HG03066 (cell line): Measurements from ENCODE around the gene SCAMP4.

Source experiments
- ATAC-seq: cut with Tn5 transposase; IDR thresholded peaks from one replicate; pipeline ENCODE4 v1.9.1; 2021; ENCODE audit warnings: low read depth; ENCODE audit not compliant: unreplicated experiment

Gene SCAMP4

DNA sequence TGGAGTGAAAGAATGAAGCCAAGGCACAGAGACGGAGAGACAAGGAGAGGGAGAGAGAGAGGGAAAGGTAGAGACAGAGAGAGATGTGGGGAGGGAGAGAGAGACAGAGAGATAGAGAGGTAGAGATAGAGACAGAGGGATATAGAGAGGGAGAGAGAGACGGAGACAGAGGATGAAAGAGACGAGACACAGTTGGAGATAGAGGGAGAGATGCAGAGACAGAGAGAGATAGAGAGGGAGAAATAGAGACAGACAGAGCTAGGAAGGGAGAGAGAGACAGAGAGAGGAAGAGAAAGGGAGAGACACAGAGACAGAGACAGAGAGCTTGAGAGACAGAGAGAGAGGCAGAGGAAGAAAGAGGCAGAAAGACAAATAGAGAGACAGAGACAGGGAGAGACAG lies 31.2 kb downstream of the SCAMP4 start:
- no peak for ATAC-seq

DNA sequence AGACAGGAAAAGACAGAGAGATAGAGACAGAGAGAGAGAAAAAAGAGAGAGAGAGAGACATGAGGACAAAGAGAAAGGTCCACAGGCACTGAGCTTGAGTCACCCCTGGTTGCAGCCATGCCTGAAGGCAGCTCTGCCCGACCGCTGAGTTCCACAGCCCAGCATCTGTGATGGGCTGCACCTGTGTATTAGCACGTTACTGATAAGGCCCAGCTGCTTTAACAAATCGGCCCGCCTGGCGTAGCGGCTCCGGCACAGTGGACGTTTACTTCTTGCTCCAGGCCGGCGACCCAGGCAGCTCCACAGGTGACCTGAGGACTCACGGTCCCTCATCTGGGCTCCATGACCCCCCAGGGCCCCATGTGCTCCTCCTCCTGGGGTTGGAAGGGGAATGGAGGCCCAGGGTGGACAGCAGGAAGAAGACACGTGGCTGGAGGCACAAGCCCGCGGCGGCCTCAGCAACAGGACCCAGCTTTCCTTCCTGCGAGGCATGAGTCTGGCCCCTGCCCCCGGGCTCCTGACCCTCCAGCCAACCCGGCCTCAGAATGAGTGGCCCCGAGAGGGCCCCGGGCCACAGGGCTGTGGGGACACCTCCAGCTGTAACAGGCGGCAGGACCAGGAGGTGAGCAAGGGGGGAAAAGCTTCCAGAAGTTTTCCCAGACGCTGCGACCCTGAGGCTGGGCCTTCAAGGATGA lies 31.9 kb downstream of the SCAMP4 start:
- no peak for ATAC-seq

DNA sequence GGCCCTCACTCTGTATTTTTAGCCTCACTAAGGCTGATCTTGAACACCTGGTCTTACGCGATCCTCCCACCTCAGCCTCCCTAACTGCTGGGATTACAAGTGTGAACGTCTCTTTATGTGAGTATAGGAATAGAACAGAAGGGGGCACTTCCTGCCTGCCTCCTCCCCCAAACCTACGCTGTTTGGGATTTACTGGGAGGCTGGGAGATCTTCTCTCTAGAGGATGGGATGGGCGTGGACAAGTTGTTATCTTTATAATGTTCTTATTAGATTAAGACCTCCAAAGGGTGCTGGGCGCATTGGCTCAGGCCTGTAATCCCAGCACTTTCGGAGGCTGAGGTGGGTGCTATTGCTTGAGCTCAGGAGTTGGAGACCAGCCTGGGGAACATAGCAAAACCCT lies 32.9 kb downstream of the SCAMP4 start:
- no peak for ATAC-seq

DNA sequence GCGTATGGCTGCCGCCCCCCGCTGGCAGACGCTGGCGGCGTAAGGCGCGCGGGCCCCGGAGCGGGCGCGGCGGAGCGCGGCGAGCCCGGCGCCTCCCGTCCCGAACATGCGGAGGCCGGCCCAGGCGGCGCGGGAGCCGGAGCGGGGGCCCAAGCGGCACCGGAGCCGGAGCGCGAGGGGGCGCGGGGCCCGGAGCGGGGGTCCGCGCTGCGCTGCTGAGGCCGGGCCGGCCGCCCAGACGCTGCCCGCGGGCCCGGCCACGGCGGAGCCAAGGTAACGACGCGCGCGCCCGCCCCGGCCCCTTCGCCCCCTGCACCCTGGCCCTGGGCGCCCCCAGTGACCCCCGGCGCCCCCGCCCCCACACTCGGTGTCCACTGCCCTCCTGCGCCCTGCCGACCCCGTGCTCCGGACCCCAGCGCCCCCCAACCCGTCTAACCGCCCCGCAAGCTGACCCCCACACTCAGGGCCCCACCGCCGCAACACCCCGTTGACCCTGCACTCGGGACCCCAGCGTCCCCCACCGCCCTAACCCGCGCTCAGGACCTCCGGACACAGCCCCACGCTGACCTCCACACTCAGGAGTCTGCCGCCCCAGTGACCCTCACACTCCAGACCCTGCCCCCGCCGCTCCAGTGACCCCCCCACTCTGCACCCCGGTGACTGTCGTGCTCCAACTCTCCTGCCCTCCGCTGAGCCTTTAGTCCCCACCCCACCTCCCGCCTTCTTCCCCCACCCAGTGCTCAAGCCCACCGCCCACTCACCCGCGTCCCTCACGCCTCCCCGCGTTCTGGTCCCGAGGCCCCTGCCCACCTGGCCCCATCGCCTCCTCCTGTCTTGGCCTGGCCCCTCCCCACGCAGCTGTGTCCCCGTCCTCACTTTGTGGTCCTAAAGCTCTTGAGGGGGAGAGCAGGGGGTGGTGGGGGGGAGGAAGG lies 36.2 kb downstream of the SCAMP4 start, which contains the start of gene CSNK1G2:
Gene CSNK1G2, plus strand, starts transcription at position 27 of the 932 bp plus-strand sequence. CDS start 28,601 bp downstream, outside the sequence.
- peak; percentile 52 for ATAC-seq

DNA sequence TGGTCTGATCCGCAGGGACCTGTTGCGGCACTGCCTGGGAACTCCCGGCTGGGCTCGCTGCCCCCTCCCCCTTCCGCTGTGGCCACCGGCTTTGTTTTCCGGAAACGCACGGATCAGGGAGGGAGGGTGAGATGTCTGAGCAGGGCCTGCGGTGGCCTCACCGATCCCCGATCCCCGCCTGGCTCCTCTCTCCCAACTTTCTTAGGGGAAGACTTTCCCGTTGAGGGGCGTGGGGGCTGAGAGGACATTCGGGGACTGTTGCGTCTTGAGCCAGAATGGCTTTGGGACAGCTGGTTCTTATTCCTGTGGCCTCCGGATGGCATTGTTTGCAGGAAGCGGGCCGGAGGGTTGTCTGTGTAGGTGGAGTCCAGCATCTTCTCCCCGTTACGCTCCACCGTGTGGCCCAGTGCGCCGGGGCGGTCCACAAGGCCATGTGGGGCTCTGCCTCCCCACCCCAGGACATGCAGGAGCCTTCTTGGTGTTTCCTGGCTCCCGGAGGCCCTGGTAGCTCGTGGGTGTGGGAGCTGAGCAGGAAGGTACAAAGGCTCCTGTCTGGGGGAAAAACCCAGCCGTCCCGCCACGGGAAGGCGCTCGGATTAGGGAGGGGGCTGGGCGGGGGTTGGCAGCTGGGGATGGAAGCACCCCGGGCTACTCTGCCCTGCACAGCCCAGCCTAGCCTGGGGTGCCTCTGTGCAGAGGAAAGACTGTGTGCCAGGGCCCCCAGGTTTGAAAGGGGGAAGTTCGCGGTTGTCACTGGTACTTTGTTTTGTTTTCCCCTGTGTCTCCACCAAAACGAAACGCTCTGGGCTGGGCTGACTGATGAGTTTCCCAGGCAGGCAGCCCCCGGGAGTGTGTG lies 37.1 kb downstream of the SCAMP4 start:
- ATAC-seq = no peak

DNA sequence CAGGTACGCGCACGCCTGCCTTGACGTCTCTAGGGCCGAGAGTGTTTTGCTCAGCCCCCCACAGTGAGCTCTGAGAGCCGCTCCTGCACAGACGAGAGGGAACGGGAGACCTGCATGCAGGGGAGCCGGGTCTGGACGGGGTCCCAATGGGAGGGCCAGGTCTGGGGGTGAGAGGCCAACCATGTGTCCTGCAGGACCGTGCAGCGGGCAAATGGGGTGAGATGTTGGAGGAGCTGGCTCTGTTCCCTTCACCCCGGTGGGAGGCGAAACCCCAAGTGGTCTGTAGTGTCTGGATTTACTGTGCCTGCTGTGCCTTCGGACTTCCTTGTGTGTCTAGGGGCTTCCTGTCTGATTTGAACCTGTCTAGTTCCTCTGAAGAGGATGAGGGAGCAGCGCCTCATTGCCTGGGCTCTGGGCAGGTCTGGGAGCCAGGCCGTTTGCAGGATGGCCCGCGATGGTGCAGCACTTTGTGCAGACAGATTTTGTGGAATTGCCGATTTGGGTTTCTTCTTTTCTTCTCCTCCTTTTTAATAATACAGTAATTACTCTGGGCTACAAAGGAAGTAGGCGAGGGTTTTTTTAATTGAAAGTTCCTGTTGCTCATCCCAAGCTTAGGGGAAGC lies 37.8 kb downstream of the SCAMP4 start:
- ATAC-seq = no peak

DNA sequence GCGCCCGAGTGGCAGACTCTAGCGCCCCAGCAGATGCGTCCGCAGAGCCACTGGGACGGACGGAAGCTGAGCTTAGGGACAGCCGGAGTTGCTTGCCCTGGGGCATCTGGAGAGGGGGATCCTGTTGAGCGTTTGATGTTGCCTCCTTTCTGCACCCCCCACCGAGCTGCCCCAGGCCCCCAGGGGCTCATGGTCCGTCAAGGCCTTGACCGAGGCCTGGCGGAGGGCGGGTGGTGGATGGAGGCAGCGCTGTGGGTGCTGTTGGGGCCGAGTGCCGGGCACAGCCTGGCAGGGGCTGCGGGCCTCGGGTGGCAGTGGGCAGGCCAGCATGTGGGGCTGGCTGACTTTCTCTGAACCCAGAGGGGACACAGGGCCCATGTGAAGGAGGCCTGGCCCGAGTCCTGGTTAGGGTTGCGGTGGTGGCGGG lies 38.5 kb downstream of the SCAMP4 start:
- ATAC-seq = no peak

DNA sequence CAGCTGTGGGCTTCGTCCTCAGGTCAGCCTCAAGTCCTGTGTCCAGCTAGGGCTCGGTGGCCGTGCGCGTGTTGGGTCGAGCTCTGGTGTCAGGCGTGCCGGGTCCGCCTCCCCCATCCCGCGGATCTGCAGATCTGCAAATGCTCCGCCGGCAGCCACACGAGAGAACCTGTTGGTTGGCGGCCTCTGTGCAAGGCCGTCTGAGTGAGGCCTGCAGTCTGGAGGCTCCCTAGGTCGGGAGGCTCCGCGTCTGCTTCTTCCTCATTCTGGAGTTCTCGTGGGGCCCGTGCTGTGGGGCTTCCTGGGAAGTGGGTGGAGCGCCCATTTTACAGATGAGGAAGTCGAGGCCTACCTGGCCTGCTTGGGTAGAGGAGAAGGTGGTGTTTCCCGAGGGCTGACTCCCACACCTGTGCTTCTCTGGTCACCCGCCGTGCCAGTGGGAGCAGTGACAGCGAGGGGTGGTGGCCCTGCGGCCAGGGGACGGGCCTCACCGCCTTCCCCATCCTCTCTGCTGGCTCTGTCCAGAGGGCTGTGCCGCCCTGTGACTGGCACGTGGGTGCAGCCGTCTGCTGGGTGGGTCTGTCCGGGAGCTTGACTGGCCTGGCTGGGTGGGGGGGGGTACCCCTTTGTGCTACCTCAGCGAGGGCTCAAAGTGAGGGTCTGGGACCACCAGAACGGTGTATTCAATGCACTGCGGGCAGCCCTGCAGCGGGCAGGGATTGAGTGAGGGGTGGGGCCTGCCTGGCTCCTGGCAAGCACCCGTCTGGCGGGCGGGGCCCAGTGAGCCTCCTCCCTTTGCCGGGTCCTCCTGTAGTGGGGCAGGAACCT lies 39.1 kb downstream of the SCAMP4 start:
- no peak for ATAC-seq

DNA sequence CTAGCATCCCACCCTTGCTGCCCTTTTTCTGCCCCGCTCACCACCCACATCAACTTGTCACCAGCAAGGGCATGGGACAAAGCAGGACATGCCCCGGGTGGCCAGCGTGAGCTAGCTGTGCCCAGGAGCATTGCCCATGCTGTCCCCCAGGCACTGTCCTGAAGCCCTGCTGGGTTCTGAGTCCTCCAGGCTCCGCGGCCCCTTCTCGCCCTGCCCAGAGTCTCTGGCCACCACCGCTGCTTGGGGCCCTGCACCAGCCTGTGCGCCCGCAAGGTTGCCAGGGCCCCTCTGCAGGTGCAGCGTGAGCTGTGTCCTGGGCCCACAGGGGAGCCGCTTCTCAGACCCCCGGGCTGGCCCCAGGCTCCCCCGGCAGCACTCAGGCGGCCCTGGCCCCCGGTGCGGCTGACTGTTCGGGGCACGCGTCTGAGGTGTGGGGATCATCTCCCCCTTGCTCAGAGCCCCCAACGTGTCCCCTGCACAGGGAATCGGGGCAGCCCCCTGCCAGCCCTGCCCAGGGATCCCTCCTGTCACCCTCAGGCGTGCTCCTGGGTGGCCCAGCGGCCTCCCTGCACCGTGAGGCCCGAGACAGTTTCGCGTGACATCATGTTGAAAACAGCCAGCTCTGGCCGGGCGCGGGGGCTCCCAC lies 39.8 kb downstream of the SCAMP4 start:
- no peak for ATAC-seq

DNA sequence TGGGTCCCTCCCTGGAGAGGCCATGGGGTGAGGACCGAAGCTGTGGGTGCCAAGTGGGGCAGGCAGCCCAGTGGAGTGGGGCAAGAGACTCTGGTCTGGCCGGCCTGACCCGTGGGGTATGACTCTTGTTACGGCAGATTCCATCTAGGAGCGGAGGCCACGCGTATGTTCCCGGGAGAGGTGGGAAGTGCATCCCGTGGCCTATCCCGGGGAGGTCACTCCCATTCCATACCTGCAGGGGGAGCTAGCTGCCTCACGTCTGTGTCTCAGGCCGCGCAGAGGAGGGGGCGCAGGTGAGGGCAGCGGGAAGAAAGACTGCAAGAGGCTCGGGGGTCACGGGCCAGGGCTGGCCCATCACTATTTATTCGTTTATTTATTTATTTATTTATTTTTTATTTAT lies 40.7 kb downstream of the SCAMP4 start:
- no peak for ATAC-seq

DNA sequence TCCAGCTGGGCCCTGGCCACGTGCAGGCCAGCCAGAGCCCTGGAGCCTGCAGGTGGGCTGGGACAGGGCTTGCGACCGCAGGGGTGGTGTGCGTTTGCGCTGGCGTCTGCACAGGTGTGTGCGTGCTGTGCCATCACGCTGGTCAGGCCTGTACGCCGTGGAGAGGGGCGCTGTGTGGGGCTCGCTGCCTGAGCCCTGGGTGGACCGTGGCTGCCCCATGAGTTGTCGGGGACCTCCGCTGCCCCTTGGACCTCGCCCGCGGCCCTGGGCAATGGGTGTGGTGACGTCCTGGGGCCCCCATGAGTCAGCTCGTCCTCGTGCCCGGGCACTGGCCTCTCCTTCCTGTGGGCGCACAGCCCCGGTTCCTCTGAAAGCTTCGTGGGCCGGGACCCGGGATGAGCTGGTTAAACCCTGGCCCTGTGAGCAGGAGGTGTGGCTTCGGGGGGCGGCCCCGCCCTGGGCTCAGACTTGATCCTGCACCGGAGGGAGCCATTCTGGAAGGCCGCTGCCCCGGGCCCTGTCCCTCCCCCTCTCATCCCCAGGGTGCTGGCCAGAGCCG lies 42.5 kb downstream of the SCAMP4 start:
- no peak for ATAC-seq

DNA sequence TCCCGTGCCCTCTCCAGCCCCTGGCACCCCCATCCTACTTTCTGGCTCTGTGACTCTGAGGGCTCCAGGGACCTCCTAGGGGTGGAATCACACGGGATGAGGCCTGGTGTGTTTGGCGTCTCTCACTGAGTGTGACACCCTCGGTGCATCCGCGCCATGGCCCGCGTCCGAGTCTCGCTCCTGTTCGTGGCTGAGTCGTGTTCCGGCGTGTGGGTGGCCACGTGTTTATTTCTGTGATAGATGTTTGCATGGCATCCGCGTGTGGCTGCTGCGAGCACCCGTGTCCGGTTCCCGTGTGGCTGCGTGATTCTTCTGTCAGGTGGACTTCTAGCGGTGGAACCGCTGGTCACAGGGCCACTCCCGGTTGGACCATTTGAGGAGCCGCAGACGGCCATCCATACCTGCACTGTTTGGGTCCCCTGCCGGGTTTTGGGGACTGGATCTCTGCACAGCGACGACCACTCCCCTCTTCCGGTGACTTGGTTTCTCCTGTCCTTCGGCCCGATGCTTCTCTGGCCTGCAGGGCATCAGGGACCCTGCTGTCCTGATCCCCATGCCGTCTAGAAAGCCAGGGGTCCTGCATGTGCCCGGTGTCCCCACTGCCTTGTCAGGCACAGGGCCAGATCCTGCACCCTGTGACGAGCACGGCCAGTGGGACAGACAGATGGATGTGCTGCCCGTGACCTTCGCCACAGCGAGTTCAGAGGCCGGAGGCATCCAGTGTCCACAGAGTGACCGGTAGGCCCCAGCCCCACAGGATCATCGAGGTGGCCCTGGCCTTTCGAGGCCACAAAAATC lies 44.3 kb downstream of the SCAMP4 start:
- no peak for ATAC-seq

DNA sequence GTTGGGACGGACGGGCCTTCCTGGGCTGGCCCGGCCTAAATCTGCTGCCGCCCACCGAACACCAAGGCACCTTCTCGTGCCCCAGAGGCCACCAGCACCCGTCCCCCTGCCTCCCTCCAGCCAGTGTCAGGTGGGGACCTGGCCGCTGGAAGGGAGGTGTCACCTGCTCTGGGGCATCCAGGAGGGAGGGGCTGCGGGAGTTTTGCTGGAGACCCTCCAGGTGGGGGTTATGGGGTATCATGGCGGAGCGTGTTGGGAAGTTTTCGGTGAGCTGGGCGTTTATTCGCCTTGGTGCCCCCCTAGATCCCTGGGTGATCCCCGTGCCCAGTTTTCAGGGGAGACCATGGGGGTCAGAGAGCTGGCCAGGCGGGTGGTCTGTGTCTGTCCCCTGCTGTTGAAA lies 45.4 kb downstream of the SCAMP4 start:
- ATAC-seq = no peak

DNA sequence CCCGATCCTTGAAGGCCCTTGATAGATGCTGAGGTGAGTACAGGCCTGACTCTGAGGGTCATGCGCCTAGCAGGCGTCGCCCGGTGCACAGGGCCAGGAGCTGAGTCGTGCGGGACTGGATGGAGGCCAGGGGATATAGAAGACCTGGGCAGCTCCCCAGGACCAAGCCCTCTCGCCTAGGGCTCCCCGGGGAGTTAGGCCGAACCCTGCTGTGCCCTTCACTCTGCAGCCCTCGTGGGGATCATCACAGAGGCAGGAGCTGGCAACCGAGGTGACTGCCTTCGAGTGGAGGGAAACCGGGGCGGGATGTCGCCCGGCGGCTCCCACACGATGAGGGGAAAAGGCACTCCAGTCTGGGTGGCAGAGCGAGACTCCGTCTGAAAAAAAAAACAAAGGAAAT lies 47.4 kb downstream of the SCAMP4 start:
- ATAC-seq = no peak

DNA sequence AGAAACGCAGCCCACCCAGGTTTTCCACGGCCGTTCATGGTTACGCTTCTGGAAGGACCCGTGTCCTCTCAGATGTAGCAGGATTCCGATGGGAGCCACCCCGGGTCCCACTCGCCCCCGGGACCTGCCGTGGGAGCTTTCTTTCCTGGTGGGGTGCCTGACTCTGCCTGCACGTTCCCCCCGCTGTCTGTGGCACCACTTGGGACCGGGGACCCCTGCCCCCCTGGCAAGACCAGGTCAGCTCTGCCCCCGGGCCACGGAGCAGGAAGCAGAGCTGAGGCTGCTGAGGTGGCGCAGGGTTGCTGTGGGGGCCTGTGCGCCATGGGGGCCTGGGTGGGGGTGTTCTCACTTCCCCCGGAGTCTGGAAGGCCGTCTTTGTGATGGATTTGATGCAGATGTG lies 47.8 kb downstream of the SCAMP4 start:
- no peak for ATAC-seq

DNA sequence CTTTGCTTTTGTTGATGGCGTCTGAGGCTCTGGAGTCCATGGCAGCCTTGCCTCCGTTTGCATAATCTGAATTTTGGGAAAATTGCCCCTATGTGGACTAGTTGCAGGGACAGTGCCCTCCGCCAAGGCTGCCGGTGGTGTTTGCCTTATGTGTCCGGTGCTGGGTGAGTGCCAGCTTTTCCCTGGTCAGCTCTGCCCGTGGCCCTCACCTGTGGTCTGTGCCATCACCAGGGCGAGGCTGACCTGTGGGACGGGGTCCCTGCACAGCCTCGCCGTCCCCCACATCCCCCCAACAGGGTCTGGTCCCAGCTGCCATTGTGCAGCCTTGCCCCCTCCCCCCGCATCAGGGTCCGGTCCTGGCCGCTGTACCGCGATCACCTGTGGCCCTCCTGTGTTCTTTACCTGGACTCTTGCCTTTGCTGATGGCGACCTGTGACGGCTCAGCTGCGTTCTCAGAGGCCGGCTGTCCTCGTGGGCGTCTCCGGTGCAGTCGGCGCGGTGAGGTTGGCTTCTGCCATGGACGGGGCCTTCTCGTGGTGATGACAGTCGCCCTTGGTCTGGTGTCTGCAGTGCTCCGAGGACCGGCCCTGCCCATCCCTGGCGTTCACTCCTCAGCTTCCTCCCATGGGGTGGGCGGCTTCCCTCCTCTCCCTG lies 48.4 kb downstream of the SCAMP4 start:
- ATAC-seq = no peak

DNA sequence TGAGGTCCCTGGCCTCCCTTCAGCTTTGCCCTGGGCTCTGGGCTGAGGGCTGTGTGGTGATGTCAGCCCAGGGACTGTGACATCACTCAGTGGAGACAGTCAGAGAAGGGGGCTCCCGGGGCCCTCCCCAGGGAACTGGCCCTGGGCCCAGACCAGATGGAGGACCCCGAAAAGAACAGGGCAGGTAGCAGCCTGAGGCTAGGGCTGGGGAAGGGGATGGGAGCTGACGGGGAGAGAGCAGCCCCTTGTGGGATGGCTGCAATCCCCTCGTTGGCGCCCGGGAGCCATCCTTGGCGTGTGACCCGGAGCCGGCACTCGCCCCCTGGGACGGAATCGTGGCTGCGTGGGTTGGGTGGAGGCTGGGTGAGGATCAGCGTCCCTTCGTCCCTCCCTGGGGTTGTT lies 49.3 kb downstream of the SCAMP4 start:
- ATAC-seq = no peak
